ENCODE results near the gene NRXN3. TPM values are rescaled to one million over a fixed set of nuclear protein-coding genes. Genes with fewer than 3 reads are reported as not detected.

Gene NRXN3
- total RNA-seq, 2 donors from 2014 or later: 1.3 to 2.3 TPM

- Histone ChIP-seq H3K4me1 (no peaks in the 10 kb centered on the region), H3K27ac (no peak overlapping the region)
- no peak for ATAC-seq
Observed at GRCh38 chr14:78227248-78228077, 57.3 kb downstream of the NRXN3 start.

DNA sequence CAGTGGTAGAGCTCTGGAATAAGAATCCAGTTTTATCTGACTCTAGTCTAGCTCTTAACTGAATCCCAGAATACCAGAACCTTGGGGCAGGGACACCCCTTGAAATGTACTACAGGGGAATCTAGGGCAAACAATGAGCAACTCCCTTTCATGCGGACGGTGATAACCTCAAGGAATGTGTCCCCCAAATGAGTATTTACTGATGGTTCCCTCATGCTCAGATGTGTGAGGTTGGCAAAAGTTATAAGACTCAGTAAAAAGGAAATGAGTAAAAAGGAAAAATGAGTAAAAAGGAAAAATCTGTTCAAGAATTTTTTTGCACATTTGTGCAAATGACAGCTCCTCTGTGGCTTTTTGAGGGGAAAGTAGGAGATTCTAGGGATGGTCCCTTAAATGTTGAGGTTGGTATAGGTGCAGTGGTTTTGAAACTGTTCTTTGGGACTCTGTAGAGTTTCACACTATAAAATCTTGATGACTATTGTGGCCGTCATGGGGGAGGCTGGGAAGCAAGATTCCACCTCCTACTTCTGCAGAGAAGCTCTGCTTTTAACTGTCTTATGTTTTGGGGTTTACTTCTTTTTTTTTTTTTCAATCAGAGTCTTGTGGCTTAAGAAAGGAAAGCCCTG, 58.6 kb downstream of the NRXN3 start:
- no peaks in the 10 kb centered on the region for H3K9me3 ChIP-seq
- H3K4me1 ChIP-seq: no peaks in the 10 kb centered on the region
- no peak overlapping the region for H3K4me3 ChIP-seq
- TF ChIP-seq, protein P1, sequence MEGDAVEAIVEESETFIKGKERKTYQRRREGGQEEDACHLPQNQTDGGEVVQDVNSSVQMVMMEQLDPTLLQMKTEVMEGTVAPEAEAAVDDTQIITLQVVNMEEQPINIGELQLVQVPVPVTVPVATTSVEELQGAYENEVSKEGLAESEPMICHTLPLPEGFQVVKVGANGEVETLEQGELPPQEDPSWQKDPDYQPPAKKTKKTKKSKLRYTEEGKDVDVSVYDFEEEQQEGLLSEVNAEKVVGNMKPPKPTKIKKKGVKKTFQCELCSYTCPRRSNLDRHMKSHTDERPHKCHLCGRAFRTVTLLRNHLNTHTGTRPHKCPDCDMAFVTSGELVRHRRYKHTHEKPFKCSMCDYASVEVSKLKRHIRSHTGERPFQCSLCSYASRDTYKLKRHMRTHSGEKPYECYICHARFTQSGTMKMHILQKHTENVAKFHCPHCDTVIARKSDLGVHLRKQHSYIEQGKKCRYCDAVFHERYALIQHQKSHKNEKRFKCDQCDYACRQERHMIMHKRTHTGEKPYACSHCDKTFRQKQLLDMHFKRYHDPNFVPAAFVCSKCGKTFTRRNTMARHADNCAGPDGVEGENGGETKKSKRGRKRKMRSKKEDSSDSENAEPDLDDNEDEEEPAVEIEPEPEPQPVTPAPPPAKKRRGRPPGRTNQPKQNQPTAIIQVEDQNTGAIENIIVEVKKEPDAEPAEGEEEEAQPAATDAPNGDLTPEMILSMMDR (IDR thresholded peaks at IDR 0.05): no peak
- no peak for TF ChIP-seq POLR2A (IDR thresholded peaks at IDR 0.05)
- intact Hi-C loops (cut with DNase I): no loop called here
- WGBS, 2 donors: 37 to 48% methylated on average over 3 of the region's 3 CpGs
- no peaks in the 10 kb centered on the region for H3K27me3 ChIP-seq
- no peaks in the 10 kb centered on the region for H3K36me3 ChIP-seq (replicated peaks in 1 of 2; ENCODE audit: insufficient read depth in 1 of 2, low read depth in 2 of 2)
- no peak overlapping the region for H3K27ac ChIP-seq
- DNase-seq (no peak), ATAC-seq (no peak)

More at GRCh38 chr14:78227248-78228077, 57.3 kb downstream of the NRXN3 start:
- Histone ChIP-seq H3K9me3 (no peaks in the 10 kb centered on the region), H3K36me3 (replicated peaks in 1 of 2; ENCODE audit: insufficient read depth in 1 of 2, low read depth in 2 of 2) (no peaks in the 10 kb centered on the region), H3K4me3 (no peak overlapping the region), H3K27me3 (no peaks in the 10 kb centered on the region)
- TF ChIP-seq POLR2A (IDR thresholded peaks at IDR 0.05): no peak
- TF ChIP-seq, protein P1 (IDR thresholded peaks at IDR 0.05): no peak
- DNase-seq: no peak
- 56 to 60% methylated on average over 14 of the region's 14 CpGs for WGBS, 2 donors
- intact Hi-C loops (cut with DNase I): no loop called here

- H3K36me3 ChIP-seq (replicated peaks in 1 of 2; ENCODE audit: insufficient read depth in 1 of 2, low read depth in 2 of 2): no peaks in the 10 kb centered on the region
- 57% methylated on average over 5 of the region's 5 CpGs for WGBS, 2 donors
- ATAC-seq (no peak), DNase-seq (no peak)
- H3K4me1 ChIP-seq: no peaks in the 10 kb centered on the region
- no peaks in the 10 kb centered on the region for H3K9me3 ChIP-seq
- no peaks in the 10 kb centered on the region for H3K27me3 ChIP-seq
- TF ChIP-seq, protein P1 (IDR thresholded peaks at IDR 0.05): no peak
- TF ChIP-seq POLR2A (IDR thresholded peaks at IDR 0.05): no peak
- intact Hi-C loops (cut with DNase I): no loop called here
- H3K4me3 ChIP-seq: no peak overlapping the region
- no peak overlapping the region for H3K27ac ChIP-seq
Observed at GRCh38 chr14:78232231-78233000, 62.2 kb downstream of the NRXN3 start.

DNA sequence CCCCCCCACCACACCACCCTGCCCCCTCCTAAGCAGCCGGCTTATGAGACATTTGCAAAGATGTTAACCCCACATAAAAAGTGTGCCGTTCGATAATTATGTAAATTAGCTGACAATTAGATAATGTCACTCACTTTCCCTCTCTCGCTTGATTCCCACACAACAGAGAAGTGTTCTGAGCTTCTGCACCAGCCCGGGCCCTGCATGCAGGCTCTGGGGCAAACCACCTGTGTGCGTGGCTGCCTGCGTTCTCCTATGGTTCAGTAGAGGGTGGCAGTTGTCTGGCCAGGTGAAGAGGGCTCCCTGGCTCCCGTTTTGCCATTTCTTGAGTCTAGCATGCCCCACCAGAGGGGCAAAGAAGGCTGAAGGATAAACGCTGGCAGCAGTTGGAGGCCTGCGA, 68.0 kb downstream of the NRXN3 start:
- H3K4me1 ChIP-seq: no peaks in the 10 kb centered on the region
- ATAC-seq (no peak), DNase-seq (no peak)
- H3K27me3 ChIP-seq: no peaks in the 10 kb centered on the region
- TF ChIP-seq, protein P1 (IDR thresholded peaks at IDR 0.05): no peak
- TF ChIP-seq POLR2A (IDR thresholded peaks at IDR 0.05): no peak
- 75 to 76% methylated on average over 9 to 10 of the region's 10 CpGs for WGBS, 2 donors
- H3K36me3 ChIP-seq (replicated peaks in 1 of 2; ENCODE audit: insufficient read depth in 1 of 2, low read depth in 2 of 2): no peaks in the 10 kb centered on the region
- H3K4me3 ChIP-seq: no peak overlapping the region
- no peak overlapping the region for H3K27ac ChIP-seq
- intact Hi-C loops (cut with DNase I): no loop called here
- no peaks in the 10 kb centered on the region for H3K9me3 ChIP-seq

Data from body of pancreas (tissue), 4 donors.